Brain microvascular endothelial cell (primary cell): ENCODE results near the gene TNXB.

Experiments used
- DNase-seq: peaks from one replicate; pipeline ENCODE4 v3.0.0-alpha.2; 2020
- H3K27ac ChIP-seq: fragments of 250-450 bp; sonication (Bioruptor Pico); 2 replicates; pipeline ENCODE4 v1.5.1; 2020; ENCODE audit warnings: mild to moderate bottlenecking, moderate library complexity
- H3K27me3 ChIP-seq: fragments of 250-450 bp; sonication (Bioruptor Pico); replicated peaks from 2 replicates; pipeline ENCODE4 v1.5.1; 2020; ENCODE audit warnings: mild to moderate bottlenecking
- H3K36me3 ChIP-seq: fragments of 250-450 bp; sonication (Bioruptor Pico); replicated peaks from 2 replicates; pipeline ENCODE4 v1.5.1; 2020; ENCODE audit warnings: mild to moderate bottlenecking
- H3K4me3 ChIP-seq: 2 replicates; pipeline ENCODE4 v1.5.1; 2011; ENCODE audit warnings: low read depth, mild to moderate bottlenecking, control low read depth, low read length, moderate library complexity
- in situ Hi-C: cut with HindIII; loops from 2 replicates; pipeline ENCODE4 v1.10.0; 2017; ENCODE audit warnings: low sequenced_read_pairs, low pct_ligation_motif_present
- TF ChIP-seq, protein P1 (sequence below): IDR thresholded peaks from 2 replicates; pipeline ENCODE4 v1.5.1; 2011; ENCODE audit warnings: low read depth, mild to moderate bottlenecking, moderate library complexity, low read length, control low read depth, inconsistent platforms; ENCODE audit errors: missing control alignments

Gene TNXB

GRCh38 chr6:32085759-32086459 lies 23.2 kb downstream of the TNXB start:
- in situ Hi-C loops, result no loop called here
- TF ChIP-seq, protein P1, sequence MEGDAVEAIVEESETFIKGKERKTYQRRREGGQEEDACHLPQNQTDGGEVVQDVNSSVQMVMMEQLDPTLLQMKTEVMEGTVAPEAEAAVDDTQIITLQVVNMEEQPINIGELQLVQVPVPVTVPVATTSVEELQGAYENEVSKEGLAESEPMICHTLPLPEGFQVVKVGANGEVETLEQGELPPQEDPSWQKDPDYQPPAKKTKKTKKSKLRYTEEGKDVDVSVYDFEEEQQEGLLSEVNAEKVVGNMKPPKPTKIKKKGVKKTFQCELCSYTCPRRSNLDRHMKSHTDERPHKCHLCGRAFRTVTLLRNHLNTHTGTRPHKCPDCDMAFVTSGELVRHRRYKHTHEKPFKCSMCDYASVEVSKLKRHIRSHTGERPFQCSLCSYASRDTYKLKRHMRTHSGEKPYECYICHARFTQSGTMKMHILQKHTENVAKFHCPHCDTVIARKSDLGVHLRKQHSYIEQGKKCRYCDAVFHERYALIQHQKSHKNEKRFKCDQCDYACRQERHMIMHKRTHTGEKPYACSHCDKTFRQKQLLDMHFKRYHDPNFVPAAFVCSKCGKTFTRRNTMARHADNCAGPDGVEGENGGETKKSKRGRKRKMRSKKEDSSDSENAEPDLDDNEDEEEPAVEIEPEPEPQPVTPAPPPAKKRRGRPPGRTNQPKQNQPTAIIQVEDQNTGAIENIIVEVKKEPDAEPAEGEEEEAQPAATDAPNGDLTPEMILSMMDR, result no peak
- H3K27ac ChIP-seq, result no peak overlapping the region
- H3K36me3 ChIP-seq, result no peaks in the 10 kb centered on the region
- H3K27me3 ChIP-seq, result peaks cover 42% of the 10 kb centered on the region
- H3K4me3 ChIP-seq, result no peak overlapping the region
- no peak for DNase-seq

DNA sequence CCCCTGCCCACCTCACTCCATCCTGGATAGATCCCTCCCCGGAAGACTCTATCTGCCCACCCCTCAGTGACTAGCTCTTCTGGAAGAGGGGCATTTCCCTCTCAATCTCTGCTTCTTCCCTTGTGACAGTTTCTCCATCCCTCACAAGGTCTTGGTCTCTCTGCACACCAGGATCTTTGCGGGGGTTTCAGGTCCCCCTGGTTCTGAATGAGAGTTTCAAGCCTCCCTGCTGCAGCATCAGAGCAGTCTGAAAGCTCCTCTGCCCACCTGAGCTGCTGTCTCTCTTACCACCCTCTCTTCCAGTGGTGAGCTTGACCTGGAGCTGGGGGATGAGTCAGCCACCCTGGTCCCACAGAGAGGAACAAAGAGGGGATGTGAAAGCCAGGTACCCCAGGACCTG lies 24.4 kb downstream of the TNXB start:
- TF ChIP-seq, protein P1, result no peak

DNA sequence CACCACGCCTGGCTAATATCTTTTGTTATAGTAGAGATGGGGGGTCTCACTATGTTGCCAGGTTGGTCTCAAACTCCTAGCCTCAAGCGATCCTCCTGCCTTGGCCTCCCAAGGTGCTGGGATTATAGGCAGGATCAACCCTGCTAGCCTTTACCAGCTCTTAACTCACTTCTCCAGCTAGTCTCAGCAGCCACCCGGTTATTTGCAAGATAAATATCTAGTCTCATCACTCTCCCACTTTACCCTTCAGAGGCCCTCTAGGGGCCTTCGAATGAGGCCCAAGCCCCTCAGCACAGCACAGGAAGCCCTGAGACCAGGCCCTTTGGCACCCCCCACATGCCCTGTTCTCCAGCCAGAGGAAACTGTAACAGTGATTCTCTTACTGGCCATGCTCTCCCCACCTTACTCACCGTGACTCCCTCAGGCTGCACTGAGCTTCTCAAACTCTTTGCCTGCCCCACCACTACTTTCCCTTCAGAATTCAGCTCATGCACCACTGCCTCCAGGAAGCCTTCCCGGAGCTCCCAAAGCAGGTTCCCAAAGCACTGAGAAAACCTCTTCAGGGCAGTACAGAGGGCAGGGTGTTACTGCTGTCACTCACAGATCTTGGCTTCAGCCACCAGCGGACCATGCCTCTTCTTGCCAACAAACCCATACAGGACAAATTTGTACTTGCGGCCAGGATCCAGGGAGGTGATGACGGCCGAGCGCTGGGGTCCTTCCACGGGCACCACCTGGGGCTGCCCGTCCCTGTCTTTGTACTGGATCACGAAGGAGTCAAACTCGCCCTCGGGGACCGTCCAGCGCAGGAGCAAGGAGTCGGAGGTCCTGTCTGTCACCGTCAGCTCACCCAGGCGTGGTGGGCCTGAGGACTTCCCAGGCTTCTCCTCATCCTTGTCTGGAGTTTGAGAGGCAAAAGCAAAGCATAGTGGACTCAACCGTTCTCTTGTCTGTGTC lies 25.0 kb downstream of the TNXB start:
- TF ChIP-seq, protein P1, result no peak
- Histone ChIP-seq H3K27ac (no peak overlapping the region), H3K4me3 (no peak overlapping the region), H3K36me3 (no peaks in the 10 kb centered on the region), H3K27me3 (peaks cover 26% of the 10 kb centered on the region)
- no peak for DNase-seq
- in situ Hi-C loops, result no loop called here

More for the DNA sequence above, 24.4 kb downstream of the TNXB start:
- Histone ChIP-seq H3K36me3 (no peaks in the 10 kb centered on the region), H3K27ac (no peak overlapping the region), H3K27me3 (peaks cover 33% of the 10 kb centered on the region), H3K4me3 (no peak overlapping the region)
- in situ Hi-C loops, result no loop called here
- no peak for DNase-seq

DNA sequence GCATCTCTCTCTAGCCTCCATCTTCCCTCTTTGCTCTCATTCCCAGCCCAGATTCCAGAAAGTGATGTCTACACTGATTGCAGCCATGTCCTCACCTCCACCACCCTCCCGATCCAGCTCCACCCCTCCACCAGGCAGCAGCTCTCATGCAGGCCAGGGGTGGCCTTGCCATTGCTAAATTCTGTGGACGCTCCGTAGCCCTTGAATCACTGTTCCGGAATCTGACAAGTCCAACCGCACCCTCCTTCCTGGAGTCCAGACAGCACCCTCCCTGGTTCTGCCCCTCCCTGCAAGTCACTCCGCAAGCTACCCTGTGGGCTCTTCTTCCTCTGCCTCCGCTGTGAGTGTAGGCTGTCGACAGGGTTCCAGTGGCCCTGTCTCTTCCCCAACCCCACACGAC lies 26.2 kb downstream of the TNXB start:
- TF ChIP-seq, protein P1, result no peak
- in situ Hi-C loops, result no loop called here
- Histone ChIP-seq H3K36me3 (no peaks in the 10 kb centered on the region), H3K27me3 (peaks cover 16% of the 10 kb centered on the region), H3K4me3 (no peak overlapping the region), H3K27ac (no peak overlapping the region)
- DNase-seq, result peak; percentile 55

GRCh38 chr6:32082478-32082877 lies 26.7 kb downstream of the TNXB start:
- no peak for DNase-seq
- in situ Hi-C loops, result no loop called here
- Histone ChIP-seq H3K36me3 (no peaks in the 10 kb centered on the region), H3K27me3 (peaks cover 15% of the 10 kb centered on the region), H3K27ac (no peak overlapping the region), H3K4me3 (no peak overlapping the region)
- TF ChIP-seq, protein P1, result no peak
